GM21526 (cell line): ENCODE results near the gene RACGAP1.

Source experiments
- ATAC-seq: cut with Tn5 transposase; IDR thresholded peaks from one replicate; pipeline ENCODE4 v1.9.1; 2021; ENCODE audit warnings: moderate library complexity; ENCODE audit not compliant: unreplicated experiment, low FRiP score

Gene RACGAP1, protein sequence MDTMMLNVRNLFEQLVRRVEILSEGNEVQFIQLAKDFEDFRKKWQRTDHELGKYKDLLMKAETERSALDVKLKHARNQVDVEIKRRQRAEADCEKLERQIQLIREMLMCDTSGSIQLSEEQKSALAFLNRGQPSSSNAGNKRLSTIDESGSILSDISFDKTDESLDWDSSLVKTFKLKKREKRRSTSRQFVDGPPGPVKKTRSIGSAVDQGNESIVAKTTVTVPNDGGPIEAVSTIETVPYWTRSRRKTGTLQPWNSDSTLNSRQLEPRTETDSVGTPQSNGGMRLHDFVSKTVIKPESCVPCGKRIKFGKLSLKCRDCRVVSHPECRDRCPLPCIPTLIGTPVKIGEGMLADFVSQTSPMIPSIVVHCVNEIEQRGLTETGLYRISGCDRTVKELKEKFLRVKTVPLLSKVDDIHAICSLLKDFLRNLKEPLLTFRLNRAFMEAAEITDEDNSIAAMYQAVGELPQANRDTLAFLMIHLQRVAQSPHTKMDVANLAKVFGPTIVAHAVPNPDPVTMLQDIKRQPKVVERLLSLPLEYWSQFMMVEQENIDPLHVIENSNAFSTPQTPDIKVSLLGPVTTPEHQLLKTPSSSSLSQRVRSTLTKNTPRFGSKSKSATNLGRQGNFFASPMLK

DNA sequence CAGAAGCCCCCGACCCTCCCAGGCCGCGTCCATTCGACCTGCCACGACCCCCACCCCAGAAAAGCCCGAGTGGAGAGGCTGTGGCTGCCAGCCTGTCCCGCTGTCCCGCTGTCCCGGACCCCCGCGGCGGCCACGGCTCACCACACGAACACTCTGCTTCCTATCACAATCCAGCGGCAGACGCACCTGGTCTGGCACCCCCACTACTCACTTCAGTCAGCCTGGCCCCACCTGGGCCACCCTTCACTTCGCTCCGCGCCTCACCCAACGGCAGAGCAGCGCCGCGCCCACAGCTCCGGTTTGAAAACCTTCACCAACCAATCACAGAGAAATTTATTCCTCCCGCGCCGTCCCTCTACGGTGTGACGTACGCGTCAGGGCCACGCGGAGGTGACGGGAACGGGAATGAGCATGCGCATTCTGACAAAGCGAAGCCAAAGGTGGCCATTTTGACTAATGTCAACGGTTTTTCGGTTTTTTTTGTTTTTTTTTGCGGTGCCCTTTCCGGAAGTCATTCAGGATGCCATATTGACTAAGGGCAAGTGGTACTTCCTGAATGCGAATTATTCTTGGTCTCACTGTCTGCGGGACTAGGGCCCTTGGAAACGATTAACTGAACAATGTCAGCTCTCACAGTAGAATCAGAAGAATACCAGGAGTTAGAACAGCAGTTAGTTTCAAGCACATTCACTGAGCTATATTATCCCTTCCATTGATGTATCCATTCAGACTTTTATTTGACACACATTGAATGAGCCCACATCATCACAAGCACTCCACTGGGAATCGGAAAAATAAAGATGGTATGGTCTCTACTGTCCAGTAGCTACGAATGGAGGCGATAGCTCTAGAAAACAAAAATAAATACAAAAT, at the start of gene RACGAP1:
RACGAP1 (minus strand) TSS at position 308 of the 873 bp plus-strand sequence. CDS start 8,779 bp downstream, outside the sequence.
- peak; percentile 90 for ATAC-seq

DNA sequence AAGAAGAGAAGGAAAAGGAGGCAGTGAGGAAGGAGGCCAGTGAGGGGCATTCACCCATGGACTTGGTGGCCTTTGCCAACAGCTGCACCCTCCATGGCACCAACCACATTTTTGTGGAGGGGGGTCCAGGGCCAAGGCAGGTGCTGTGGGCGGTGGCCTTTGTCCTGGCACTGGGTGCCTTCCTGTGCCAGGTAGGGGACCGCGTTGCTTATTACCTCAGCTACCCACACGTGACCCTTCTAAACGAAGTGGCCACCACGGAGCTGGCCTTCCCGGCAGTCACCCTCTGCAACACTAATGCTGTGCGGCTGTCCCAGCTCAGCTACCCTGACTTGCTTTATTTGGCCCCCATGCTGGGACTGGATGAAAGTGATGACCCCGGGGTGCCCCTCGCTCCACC, 48.4 kb upstream of the RACGAP1 start:
- no peak for ATAC-seq

DNA sequence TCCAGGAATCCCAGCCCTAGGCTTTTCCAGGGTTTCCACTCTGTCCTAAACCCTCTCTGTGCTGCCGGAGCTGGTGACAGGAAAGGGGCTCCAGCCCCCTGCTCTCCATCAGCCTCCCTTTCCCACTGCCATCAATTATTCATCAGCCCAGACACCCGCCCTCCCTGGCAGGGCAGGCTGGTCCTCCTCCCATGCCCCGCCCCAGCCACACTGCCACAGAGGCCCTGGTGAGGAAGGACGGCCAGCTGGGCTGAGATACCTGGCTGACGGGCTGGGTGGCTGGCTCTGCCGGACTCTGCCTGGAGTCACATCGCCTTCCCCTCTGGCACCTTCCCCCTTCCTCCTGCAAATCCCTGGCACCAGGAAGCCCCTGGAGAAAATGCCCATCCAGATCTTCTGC, 47.9 kb upstream of the RACGAP1 start:
- no peak for ATAC-seq

DNA sequence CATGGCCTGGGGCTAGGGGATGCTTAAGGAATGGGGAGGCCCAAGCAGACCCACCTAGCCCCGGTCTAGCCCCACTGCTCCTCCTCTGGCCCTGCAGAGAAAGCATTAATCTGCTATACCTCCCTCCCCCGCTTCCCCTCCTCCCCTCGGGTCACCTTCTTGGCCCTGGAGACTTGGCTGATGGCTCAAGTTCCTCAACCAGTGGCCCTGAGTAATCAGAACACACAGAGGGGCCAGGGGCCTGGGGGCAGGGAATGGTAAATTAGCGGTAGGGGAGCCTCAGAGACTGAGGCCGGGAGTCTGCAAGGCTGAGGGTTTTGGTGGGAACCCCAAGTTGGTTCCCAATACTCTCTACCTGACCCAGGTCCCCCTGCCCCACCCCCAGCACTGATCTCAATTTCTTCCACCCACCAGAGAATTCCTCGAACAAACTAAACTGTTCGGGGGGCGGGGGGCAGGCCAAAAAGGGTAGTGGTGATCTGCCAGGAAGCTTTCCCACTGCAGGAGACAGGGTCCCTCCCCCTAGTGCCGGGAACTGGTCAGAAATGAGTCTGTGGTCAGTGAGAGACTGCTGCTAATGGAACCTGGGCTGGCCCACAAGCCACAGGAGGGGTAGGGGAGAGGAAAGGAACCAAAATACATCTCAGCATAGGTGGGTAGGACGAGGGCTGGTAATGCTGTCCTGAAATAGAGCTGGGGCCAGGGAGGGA, 47.1 kb upstream of the RACGAP1 start:
- ATAC-seq, result no peak

DNA sequence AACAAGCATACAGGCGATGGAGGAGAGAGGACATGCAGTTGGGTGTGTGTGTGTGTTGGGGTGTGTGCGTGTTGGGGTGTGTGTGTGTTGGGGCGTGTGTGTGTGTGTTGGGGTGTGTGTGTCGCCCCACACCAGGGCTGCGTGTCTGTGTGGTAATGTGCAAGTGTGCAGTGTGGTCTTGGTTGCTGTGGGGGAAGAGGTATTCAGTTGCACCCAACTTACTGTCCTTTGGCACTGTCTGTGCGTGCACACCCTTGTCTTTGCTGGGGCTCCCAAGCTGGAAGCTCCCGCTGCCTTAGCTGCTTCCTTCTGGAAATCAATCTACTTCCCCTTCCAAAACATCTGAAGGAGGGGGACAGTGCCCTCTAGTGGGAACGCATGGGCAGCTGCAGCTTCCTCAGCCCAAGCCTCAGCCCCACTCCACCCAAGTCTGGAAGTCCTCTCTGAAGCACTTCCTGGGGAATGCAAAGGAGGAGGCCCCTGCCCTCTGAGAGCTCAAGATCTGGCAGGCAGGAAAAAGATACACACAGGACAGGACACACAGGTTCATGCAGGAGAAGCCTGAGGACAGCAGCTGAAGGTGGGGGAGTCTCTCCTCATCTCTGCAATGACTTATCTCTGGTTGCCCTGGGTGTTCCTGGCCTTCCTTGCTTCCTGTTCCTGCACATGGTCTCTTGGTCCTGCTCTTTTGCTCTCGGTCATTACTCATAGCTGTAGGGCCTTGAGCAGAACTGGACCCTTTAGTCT, 45.2 kb upstream of the RACGAP1 start:
- no peak for ATAC-seq

DNA sequence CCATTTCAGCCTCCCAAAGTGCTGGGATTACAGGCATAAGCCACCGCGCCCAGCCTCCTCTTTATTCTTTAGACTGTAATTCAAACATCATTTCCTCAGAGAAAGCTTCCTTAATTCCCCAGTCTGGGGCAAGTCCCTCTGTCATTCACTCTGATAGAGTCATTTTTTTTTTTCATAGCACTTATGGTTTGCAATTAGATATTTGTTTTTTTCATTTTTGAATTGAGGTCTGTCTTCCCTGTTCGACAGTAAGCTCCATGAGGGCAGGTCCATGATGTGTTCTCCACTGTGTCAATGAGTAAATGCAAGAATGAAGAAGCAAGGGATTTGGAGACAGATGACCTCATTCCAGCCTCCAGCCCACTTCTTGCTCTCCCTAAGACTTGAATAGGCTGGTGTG, 44.2 kb upstream of the RACGAP1 start:
- ATAC-seq, result no peak

DNA sequence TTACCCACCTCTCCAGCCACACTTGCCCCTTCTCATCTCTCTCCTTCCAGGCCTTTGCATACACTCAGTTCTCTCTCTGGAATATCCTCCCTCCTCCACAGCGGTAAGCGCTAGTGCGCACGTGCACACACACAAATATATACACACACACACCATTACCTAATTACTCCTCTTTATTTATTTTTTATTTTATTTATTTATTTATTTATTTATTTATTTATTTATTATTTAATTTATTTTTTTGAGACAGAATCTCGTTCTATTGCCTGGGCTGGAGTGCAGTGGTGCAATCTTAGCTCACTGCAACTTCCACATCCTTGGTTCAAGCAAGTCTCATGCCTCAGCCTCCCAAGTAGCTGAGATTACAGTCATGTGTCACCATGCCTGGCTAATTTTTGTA, 43.8 kb upstream of the RACGAP1 start:
- no peak for ATAC-seq

DNA sequence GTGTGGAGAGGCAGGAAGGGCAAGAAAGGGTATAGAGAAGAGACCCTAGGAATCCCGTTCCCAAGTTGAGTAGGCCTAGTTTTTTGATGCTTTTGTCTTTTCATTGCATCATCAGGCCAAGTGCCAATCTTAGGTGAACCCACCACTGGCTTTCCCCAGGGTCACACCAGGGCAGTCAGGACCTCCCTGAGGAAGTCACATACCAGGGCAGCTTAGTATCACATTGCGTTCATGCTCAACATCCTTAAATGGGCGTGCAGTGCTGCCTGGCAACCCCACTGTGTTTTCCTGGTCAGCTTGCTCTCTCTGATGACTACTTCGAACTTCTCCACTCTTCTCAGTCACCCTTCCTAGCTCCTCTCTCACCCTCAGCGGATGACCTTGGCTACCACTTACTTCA, 41.1 kb upstream of the RACGAP1 start:
- ATAC-seq, result no peak

DNA sequence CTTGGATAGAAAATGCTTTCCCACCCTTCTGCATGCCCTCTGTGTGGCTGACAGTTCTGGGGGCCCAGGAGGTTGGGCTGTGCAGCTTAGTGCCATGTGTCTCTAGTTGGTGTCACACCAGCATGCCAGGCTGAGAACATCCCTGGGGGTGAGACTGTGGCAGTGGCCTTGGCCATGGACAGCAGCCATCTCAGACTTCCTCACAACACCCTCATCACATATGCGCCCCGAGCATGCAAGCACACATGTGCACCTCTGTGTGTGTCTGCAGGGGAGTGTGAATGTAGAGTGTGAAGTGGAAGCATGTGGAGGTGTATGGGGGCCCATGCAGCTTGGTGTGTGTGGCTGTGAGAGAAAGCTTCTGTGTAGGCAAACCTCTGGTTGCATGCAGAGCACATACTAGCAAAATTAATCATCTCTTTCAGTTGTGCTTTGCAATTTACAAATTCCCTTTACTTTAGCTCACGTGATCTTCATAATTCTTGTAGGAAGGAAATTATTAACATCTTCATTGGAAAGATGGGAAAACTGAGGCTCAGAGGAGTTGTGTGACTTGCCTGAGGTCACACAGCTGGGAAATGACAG, 40.5 kb upstream of the RACGAP1 start:
- ATAC-seq, result no peak

DNA sequence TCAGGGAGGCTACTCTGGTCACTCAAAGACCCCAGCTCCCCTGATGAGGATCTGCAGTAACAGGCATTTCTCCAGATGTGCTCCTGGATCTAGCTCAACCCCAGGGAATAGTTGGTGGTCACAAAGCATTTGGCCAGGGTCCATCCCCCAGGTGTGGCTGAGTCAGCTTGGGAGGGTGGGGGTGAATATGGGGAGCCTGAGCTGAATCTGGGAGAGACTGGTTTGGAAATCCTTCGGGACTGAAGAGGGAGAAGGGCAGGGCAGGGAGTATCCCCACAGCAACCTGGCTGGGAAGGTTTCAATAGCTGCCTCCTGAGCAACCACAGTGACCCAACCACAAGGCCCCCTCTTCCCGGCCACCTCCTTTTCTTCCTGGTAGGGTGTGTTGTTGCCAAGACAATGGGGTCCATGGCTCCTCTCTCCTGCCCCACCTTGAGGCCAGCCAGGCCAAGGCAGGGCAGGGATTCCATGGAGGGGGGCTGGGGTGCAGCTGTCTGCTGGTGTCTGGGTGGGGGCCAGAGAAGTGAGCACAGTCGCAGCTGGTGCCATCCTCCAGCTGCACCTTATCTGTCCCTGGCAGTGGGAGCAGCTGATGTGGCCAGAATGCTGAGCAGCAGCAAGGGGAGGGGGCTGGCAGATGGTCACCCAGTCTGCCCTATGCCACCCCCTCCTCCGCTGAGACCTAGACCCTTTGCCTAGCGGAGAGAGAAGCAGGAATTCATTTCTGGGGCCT, 37.6 kb upstream of the RACGAP1 start:
- no peak for ATAC-seq

DNA sequence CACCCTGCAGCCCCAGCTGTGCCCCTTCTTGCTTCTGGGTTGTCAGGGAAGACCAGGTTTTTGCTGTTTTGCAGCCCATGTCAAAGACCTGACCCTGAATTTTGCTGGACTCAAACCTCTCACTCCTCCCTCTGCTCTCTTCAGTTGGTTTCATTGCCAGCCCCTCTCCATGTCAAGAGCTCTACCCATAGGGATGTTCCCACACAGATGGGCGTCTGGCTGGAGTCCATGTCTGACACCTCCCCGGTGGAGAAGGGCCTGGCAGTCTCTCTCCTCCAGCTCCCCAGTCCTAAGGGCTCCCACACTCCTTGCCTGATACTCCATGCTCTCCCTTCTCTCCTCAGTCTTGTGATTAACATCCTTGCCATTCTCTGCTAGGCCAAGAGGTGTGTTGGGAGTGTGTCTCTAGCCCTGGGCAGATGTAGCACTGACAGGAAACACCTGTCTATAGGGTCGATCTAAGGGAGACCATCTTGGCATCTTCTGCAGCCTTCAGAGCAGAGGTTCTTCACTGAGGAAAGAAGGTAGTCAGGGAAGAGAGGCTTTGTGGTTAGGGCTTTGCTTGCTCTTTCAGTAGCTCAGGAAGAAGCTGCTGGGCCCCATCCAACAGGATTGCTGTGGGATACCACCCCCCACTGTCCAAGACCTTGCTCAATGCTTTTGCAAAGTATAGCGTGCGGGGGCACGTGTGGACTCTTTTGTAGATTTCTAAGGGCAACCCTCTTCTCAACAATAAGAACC, 36.8 kb upstream of the RACGAP1 start:
- no peak for ATAC-seq

DNA sequence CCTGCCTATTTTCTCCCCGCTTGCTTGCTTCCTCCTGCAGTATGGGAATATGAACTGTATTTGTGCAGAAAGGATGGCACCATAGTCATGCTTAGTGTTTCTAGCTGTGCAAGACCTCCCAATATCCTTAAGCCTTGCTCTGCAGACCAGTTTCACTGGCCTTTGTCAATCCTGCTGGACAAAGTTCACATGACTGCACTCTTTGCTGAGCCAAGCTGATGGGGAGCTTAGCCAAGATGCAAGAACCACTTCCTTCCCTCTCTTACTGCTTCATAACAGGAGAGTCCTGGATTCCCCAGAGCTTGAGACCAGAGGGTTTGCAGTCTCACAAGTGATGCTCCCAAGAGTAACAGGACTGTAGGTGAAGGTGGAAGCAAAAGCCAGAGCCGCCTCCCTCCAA, 35.9 kb upstream of the RACGAP1 start:
- no peak for ATAC-seq

DNA sequence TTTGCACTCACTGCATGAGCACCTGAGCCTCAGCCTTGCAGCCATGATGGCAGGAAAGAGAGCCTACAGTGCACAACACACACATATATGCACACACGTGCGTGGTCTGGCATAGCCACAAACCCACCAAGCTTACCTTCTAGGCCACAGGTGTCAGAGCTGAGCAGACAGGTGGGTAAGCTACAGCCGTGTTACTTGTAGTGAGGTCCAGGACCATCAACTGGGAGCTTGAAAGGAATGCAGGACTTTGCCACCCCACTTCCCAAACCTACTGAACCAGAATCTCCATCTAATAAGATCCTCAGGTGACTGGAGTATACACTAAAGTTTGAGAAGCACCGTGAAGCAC, 34.8 kb upstream of the RACGAP1 start:
- ATAC-seq, result no peak

DNA sequence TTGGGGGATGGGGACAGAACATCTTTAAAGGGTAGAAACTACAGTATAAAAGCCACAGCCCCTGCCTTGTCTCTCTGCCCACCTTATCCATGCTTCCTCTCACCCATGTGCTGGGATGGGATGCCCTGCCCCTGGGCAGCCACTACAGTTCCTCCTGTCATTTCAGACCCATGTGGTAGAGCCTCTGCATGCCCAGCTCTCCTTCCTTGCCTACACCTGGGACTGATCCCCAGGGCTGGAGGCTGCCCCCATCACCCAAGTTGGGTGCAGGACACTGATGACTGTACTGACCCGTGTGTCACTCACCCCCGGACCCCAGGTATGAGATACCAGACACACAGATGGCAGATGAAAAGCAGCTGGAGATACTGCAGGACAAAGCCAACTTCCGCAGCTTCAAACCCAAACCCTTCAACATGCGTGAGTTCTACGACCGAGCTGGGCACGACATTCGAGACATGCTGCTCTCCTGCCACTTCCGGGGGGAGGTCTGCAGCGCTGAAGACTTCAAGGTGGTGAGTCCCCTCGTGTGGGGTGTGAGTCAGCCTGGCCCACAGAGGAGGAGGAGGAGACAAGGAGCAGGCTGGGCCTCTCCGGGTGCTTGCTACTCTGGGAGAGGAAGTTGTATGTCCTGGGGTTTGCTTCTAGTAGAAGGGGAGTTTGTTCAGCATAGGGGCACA, 34.3 kb upstream of the RACGAP1 start:
- no peak for ATAC-seq

DNA sequence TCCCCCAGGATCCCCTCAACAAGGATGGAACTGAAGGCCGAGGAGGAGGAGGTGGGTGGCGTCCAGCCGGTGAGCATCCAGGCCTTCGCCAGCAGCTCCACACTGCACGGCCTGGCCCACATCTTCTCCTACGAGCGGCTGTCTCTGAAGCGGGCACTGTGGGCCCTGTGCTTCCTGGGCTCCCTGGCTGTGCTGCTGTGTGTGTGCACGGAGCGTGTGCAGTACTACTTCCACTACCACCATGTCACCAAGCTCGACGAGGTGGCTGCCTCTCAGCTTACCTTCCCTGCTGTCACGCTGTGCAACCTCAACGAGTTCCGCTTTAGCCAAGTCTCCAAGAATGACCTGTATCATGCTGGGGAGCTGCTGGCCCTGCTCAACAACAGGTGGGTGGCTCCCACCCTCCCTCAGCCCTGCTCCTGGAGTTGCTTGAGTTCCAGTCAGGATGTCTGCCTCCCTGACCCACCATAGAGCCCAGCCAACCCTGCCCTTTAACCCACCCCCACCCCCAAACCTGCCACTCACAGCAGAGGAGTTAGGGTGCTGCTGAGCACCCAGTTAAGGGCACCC, 33.5 kb upstream of the RACGAP1 start:
- no peak for ATAC-seq

DNA sequence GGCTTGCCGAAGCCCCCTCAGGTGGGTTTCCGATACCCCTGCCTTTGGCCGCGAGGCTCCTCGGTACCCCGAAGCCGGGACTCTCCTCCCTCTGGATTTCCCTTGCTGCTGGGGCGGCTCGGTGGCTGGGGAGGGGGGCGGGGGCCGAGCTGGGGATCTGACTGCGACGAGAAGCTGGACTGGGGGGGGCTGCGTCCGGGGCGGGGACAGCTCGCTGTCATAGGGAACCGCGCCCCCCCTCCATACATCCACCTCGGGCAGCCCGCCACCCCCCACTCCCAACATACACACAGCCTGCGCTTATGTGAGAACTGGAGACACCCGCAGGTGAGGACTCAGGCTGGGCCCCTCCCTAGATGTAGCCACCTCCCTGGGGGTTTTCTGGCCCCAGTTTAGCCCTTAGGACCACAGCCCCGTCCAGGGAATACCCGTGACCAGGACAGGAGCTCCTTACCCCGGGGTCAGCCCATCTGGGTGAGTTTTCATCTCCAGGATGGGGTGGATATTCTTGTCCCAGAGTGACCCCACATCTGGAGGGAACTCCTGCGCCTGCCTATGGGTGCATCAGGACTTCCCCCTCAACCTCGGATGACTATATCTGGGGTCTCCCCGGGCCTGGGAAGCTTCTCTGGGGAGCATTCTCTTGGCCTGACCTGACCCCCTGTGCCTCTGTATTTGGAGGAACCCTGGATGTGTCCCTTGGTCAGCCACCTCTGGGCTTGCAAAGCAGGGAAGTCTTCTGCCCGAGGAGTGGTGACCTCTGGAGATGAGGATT, 32.8 kb upstream of the RACGAP1 start:
- ATAC-seq, result no peak
